Measurements from ENCODE around the gene CNTNAP5.

- TF ChIP-seq, protein P1, sequence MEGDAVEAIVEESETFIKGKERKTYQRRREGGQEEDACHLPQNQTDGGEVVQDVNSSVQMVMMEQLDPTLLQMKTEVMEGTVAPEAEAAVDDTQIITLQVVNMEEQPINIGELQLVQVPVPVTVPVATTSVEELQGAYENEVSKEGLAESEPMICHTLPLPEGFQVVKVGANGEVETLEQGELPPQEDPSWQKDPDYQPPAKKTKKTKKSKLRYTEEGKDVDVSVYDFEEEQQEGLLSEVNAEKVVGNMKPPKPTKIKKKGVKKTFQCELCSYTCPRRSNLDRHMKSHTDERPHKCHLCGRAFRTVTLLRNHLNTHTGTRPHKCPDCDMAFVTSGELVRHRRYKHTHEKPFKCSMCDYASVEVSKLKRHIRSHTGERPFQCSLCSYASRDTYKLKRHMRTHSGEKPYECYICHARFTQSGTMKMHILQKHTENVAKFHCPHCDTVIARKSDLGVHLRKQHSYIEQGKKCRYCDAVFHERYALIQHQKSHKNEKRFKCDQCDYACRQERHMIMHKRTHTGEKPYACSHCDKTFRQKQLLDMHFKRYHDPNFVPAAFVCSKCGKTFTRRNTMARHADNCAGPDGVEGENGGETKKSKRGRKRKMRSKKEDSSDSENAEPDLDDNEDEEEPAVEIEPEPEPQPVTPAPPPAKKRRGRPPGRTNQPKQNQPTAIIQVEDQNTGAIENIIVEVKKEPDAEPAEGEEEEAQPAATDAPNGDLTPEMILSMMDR (IDR thresholded peaks at IDR 0.05) = no peak
- TF ChIP-seq POLR2A (IDR thresholded peaks at IDR 0.05) = no peak
- TF ChIP-seq POLR2AphosphoS5 (IDR thresholded peaks at IDR 0.05) = no peak
Measured at GRCh38 chr2:124267794-124268193, 242.7 kb downstream of the CNTNAP5 start.
